CD8-positive, alpha-beta memory T cell (primary cell): Measurements from ENCODE around the gene TRRAP. TPM values are rescaled to one million over a fixed set of nuclear protein-coding genes. Genes with fewer than 3 reads are reported as not detected.
A peak's percentile ranks its signal among the peaks of the same experiment; 100 is the strongest.

ENCODE experiments used
- CTCF ChIA-PET: fragments of 350-600 bp; sonication (Branson Sonifier 250); formaldehyde crosslinking; loops from one replicate; lab custom pipeline; 2021; ENCODE audit warnings: antibody characterized with exemption; lab: Charles Lee
- POLR2A ChIA-PET: fragments of 350-600 bp; sonication (Branson Sonifier 250); formaldehyde crosslinking; loops from one replicate; lab custom pipeline; 2021; ENCODE audit warnings: antibody characterized with exemption; lab: Charles Lee
- DNase-seq, 5 donors: peaks; one replicate each; pipeline versions ENCODE4 v3.0.0 to v3.0.0-alpha.2; 2020 to 2022; ENCODE audit warnings: mixed read lengths in 1 of 5
- H3K27ac ChIP-seq: one replicate; pipeline ENCODE4 v1.7.0; 2013; ENCODE audit warnings: low read depth, mild to moderate bottlenecking, low read length, moderate library complexity
- H3K27me3 ChIP-seq: 2 replicates; pipeline ENCODE4 v1.7.0; 2013; ENCODE audit warnings: low read length, mild to moderate bottlenecking; ENCODE audit not compliant: insufficient read depth, poor library complexity, severe bottlenecking
- H3K36me3 ChIP-seq: 2 replicates; pipeline ENCODE4 v1.7.0; 2013; ENCODE audit warnings: mild to moderate bottlenecking, low read length, moderate library complexity; ENCODE audit not compliant: insufficient read depth
- H3K4me1 ChIP-seq: 2 replicates; pipeline ENCODE4 v1.7.0; 2013; ENCODE audit warnings: mild to moderate bottlenecking, low read length, moderate library complexity; ENCODE audit not compliant: insufficient read depth
- H3K4me3 ChIP-seq: 2 replicates; pipeline ENCODE4 v1.7.0; 2013; ENCODE audit warnings: mild to moderate bottlenecking, low read length
- H3K9me3 ChIP-seq: 2 replicates; pipeline ENCODE4 v1.7.0; 2013; ENCODE audit warnings: mild to moderate bottlenecking, low read length
- H3K27ac Mint-ChIP-seq, 8 donors: one replicate each; pipeline ENCODE4 v1.8.0; 2020 to 2021; ENCODE audit warnings: mixed read lengths in 8 of 8, mild to moderate bottlenecking in 6 of 8, inconsistent platforms in 3 of 8, moderate library complexity in 3 of 8
- H3K27me3 Mint-ChIP-seq, 2 donors: one replicate each; pipeline ENCODE4 v1.8.0; 2020 to 2021; ENCODE audit warnings: mixed read lengths in 2 of 2, mild to moderate bottlenecking in 1 of 2, moderate library complexity in 1 of 2
- H3K36me3 Mint-ChIP-seq, 3 donors: one replicate each; pipeline ENCODE4 v1.8.0; 2020 to 2021; ENCODE audit warnings: mixed read lengths in 3 of 3, inconsistent platforms in 1 of 3, mild to moderate bottlenecking in 1 of 3
- H3K4me1 Mint-ChIP-seq, 3 donors: one replicate each; pipeline ENCODE4 v1.8.0; 2020 to 2021; ENCODE audit warnings: mixed read lengths in 3 of 3, inconsistent platforms in 1 of 3, mild to moderate bottlenecking in 1 of 3
- H3K4me3 Mint-ChIP-seq, 7 donors: one replicate each; pipeline ENCODE4 v1.8.0; 2020 to 2021; ENCODE audit warnings: mixed read lengths in 7 of 7, mild to moderate bottlenecking in 6 of 7, moderate library complexity in 4 of 7, inconsistent platforms in 2 of 7
- H3K9me3 Mint-ChIP-seq, 5 donors: one replicate each; pipeline ENCODE4 v1.8.0; 2020 to 2022; ENCODE audit warnings: mixed read lengths in 5 of 5, mild to moderate bottlenecking in 3 of 5, moderate library complexity in 2 of 5, inconsistent platforms in 1 of 5
- polyA plus RNA-seq: library from polyadenylated mRNA; unstranded; fragments of 300-500 nt; fragmentation: Illumina TruSeq; gene quantifications from one replicate; pipeline ENCODE4 v1.2.3, GENCODE V29; 2021
- total RNA-seq, 2 experiments: library from RNA; stranded (reverse); gene quantifications; one replicate each; pipeline ENCODE4 v1.2.3, GENCODE V29; 2021

Gene TRRAP
- total and polyA plus RNA-seq, 3 experiments from 2014 or later, result 4.6 to 51.4 (median 49.6) TPM

GRCh38 chr7:98874942-98875341, 3.4 kb upstream of the TRRAP start:
- no peaks in the 10 kb centered on the region for H3K9me3 Mint-ChIP-seq
- peaks cover 0 to 5% (median 0%) of the 10 kb centered on the region in 3 donors for H3K36me3 Mint-ChIP-seq
- no peak overlapping the region for H3K4me3 Mint-ChIP-seq
- no peaks in the 10 kb centered on the region for H3K36me3 ChIP-seq
- no peaks in the 10 kb centered on the region for H3K9me3 ChIP-seq
- H3K4me1 ChIP-seq, result peaks cover 16% of the 10 kb centered on the region
- H3K27ac Mint-ChIP-seq, result no peak overlapping the region
- no peak overlapping the region for H3K27ac ChIP-seq
- CTCF ChIA-PET, result no interaction called here
- peaks cover 4 to 22% (median 12%) of the 10 kb centered on the region in 3 donors for H3K4me1 Mint-ChIP-seq
- POLR2A ChIA-PET, result interaction anchor here (0.6 kb wide), 1 partner anchor 15 kb away, joined by 3 read pairs; no protein-coding TSS in a partner anchor
- H3K27me3 ChIP-seq, result peaks cover 5% of the 10 kb centered on the region
- DNase-seq, result no peak
- H3K27me3 Mint-ChIP-seq, result peaks cover 16 to 24% of the 10 kb centered on the region in 2 donors
- no peak overlapping the region for H3K4me3 ChIP-seq

- Histone ChIP-seq H3K4me1 (peaks cover 19% of the 10 kb centered on the region), H3K27ac (no peak overlapping the region), H3K9me3 (no peaks in the 10 kb centered on the region), H3K27me3 (peaks cover 5% of the 10 kb centered on the region), H3K36me3 (no peaks in the 10 kb centered on the region), H3K4me3 (no peak overlapping the region)
- no peak for DNase-seq
- ChIA-PET CTCF (no interaction called here), POLR2A (interaction anchor here (0.6 kb wide), 1 partner anchor 14 kb away, joined by 3 read pairs; no protein-coding TSS in a partner anchor)
- peaks cover 0 to 8% (median 0%) of the 10 kb centered on the region in 3 donors for H3K36me3 Mint-ChIP-seq
- H3K27me3 Mint-ChIP-seq, result peaks cover 13 to 21% of the 10 kb centered on the region in 2 donors
- no peaks in the 10 kb centered on the region for H3K9me3 Mint-ChIP-seq
- peak overlapping the region in 1 of 8 donors; percentile 52 for H3K27ac Mint-ChIP-seq
- H3K4me1 Mint-ChIP-seq, result peaks cover 9 to 24% (median 15%) of the 10 kb centered on the region in 3 donors
- peak overlapping the region in 3 of 7 donors; percentile 22 to 49 (median 44) for H3K4me3 Mint-ChIP-seq
Measured at GRCh38 chr7:98875501-98875900, 2.8 kb upstream of the TRRAP start.

- Mint-ChIP-seq H3K36me3 (peaks cover 0 to 22% (median 3%) of the 10 kb centered on the region in 3 donors), H3K27ac (peak overlapping the region in 3 of 8 donors; percentile 46 to 74 (median 67))
- CTCF ChIA-PET, result no interaction called here
Measured at GRCh38 chr7:98877146-98877545, 1.2 kb upstream of the TRRAP start.

GRCh38 chr7:98877692-98878364, 504 bp upstream of the TRRAP start:
- Mint-ChIP-seq H3K36me3 (peaks cover 0 to 29% (median 4%) of the 10 kb centered on the region in 3 donors), H3K4me3 (peak overlapping the region; percentile 57 to 92 (median 71)), H3K27me3 (peaks cover 5 to 9% of the 10 kb centered on the region in 2 donors), H3K4me1 (peaks cover 18 to 35% (median 19%) of the 10 kb centered on the region in 3 donors), H3K27ac (peak overlapping the region in 5 of 8 donors; percentile 36 to 74 (median 67)), H3K9me3 (no peaks in the 10 kb centered on the region)
- peak overlapping the region; percentile 90 for H3K27ac ChIP-seq
- peaks cover 14% of the 10 kb centered on the region for H3K36me3 ChIP-seq
- peaks cover 18% of the 10 kb centered on the region for H3K4me1 ChIP-seq
- ChIA-PET CTCF (interaction anchor here (0.8 to 1.3 kb wide), 4 partner anchors 10 to 14 kb away, joined by 3 to 7 read pairs (median 4); no protein-coding TSS in a partner anchor), POLR2A (interaction anchor here (0.9 kb wide), 1 partner anchor 53 kb away, joined by 4 read pairs; no protein-coding TSS in a partner anchor)
- H3K4me3 ChIP-seq, result peak overlapping the region; percentile 47
- H3K9me3 ChIP-seq, result no peaks in the 10 kb centered on the region
- no peaks in the 10 kb centered on the region for H3K27me3 ChIP-seq
- DNase-seq, result no peak

More at GRCh38 chr7:98877146-98877545, 1.2 kb upstream of the TRRAP start:
- Mint-ChIP-seq H3K4me3 (peak overlapping the region; percentile 57 to 92 (median 71)), H3K27me3 (peaks cover 5 to 12% of the 10 kb centered on the region in 2 donors), H3K9me3 (no peaks in the 10 kb centered on the region), H3K4me1 (peaks cover 17 to 32% (median 17%) of the 10 kb centered on the region in 3 donors)
- Histone ChIP-seq H3K27ac (no peak overlapping the region), H3K9me3 (no peaks in the 10 kb centered on the region), H3K4me3 (no peak overlapping the region), H3K4me1 (peaks cover 18% of the 10 kb centered on the region), H3K27me3 (no peaks in the 10 kb centered on the region), H3K36me3 (peaks cover 12% of the 10 kb centered on the region)
- POLR2A ChIA-PET, result no interaction called here
- DNase-seq, result no peak

GRCh38 chr7:98879198-98879978, 1.1 kb downstream of the TRRAP start:
- Mint-ChIP-seq H3K27ac (peak overlapping the region; percentile 95 to 100 (median 96)), H3K27me3 (peaks cover 5 to 8% of the 10 kb centered on the region in 2 donors), H3K36me3 (peaks cover 0 to 44% (median 6%) of the 10 kb centered on the region in 3 donors), H3K9me3 (no peaks in the 10 kb centered on the region), H3K4me3 (peak overlapping the region; percentile 94 to 99 (median 97)), H3K4me1 (peaks cover 22 to 42% (median 24%) of the 10 kb centered on the region in 3 donors)
- ChIA-PET CTCF (interaction anchor here (0.9 to 1.5 kb wide), 8 partner anchors 11 to 629 kb away, joined by 3 to 7 read pairs (median 4); no protein-coding TSS in a partner anchor), POLR2A (interaction anchor here (0.5 to 0.9 kb wide), 3 partner anchors 11 to 437 kb away, joined by 4 read pairs; no protein-coding TSS in a partner anchor)
- H3K27me3 ChIP-seq, result no peaks in the 10 kb centered on the region
- peak overlapping the region; percentile 99 for H3K4me3 ChIP-seq
- no peaks in the 10 kb centered on the region for H3K9me3 ChIP-seq
- H3K27ac ChIP-seq, result peak overlapping the region; percentile 90
- peaks cover 23% of the 10 kb centered on the region for H3K36me3 ChIP-seq
- peaks cover 18% of the 10 kb centered on the region for H3K4me1 ChIP-seq
- peak; percentile 46 to 79 (median 71) for DNase-seq

- peak overlapping the region; percentile 94 to 99 (median 97) for H3K4me3 Mint-ChIP-seq
- H3K9me3 Mint-ChIP-seq, result no peaks in the 10 kb centered on the region
- no peak for DNase-seq
- peak overlapping the region; percentile 99 for H3K4me3 ChIP-seq
- POLR2A ChIA-PET, result interaction anchor here (0.5 to 0.7 kb wide), 3 partner anchors 10 to 437 kb away, joined by 4 to 6 read pairs (median 4); no protein-coding TSS in a partner anchor
- CTCF ChIA-PET, result interaction anchor here (1.0 to 1.5 kb wide), 6 partner anchors 11 to 629 kb away, joined by 3 to 7 read pairs (median 4); no protein-coding TSS in a partner anchor
- H3K9me3 ChIP-seq, result no peaks in the 10 kb centered on the region
- H3K4me1 Mint-ChIP-seq, result peaks cover 22 to 42% (median 24%) of the 10 kb centered on the region in 3 donors
- peak overlapping the region; percentile 39 for H3K27ac ChIP-seq
- peaks cover 0 to 49% (median 6%) of the 10 kb centered on the region in 3 donors for H3K36me3 Mint-ChIP-seq
- H3K4me1 ChIP-seq, result peaks cover 18% of the 10 kb centered on the region
- H3K27ac Mint-ChIP-seq, result peak overlapping the region; percentile 95 to 100 (median 96)
- no peaks in the 10 kb centered on the region for H3K27me3 ChIP-seq
- peaks cover 23% of the 10 kb centered on the region for H3K36me3 ChIP-seq
- H3K27me3 Mint-ChIP-seq, result peaks cover 5 to 8% of the 10 kb centered on the region in 2 donors
Measured at GRCh38 chr7:98879979-98880315, 1.6 kb downstream of the TRRAP start.

GRCh38 chr7:98880485-98880884, 2.2 kb downstream of the TRRAP start:
- peaks cover 5% of the 10 kb centered on the region in 2 donors for H3K27me3 Mint-ChIP-seq
- Histone ChIP-seq H3K27ac (no peak overlapping the region), H3K9me3 (no peaks in the 10 kb centered on the region), H3K36me3 (peaks cover 23% of the 10 kb centered on the region), H3K4me3 (no peak overlapping the region), H3K27me3 (no peaks in the 10 kb centered on the region), H3K4me1 (peaks cover 18% of the 10 kb centered on the region)
- CTCF ChIA-PET, result interaction anchor here (1.1 to 1.5 kb wide), 4 partner anchors 10 to 264 kb away, joined by 3 to 7 read pairs (median 4); no protein-coding TSS in a partner anchor
- H3K27ac Mint-ChIP-seq, result peak overlapping the region in 7 of 8 donors; percentile 65 to 100 (median 95)
- DNase-seq, result no peak
- peak overlapping the region; percentile 94 to 99 (median 97) for H3K4me3 Mint-ChIP-seq
- H3K4me1 Mint-ChIP-seq, result peaks cover 22 to 42% (median 24%) of the 10 kb centered on the region in 3 donors
- H3K36me3 Mint-ChIP-seq, result peaks cover 0 to 49% (median 6%) of the 10 kb centered on the region in 3 donors
- H3K9me3 Mint-ChIP-seq, result no peaks in the 10 kb centered on the region
- POLR2A ChIA-PET, result interaction anchor here (0.6 kb wide), 1 partner anchor 41 kb away, joined by 6 read pairs; no protein-coding TSS in a partner anchor
